Esophagus squamous epithelium (tissue), 4 donors: Measurements from ENCODE around the gene EXD2.
A peak's percentile ranks its signal among the peaks of the same experiment; 100 is the strongest.

Experiments used
- CTCF ChIP-seq, 6 experiments: fragments of 450-650 bp in 4 of 6; fragments of 200-600 bp in 2 of 6; sonication (generic) in 2 of 6; IDR thresholded peaks; one replicate each; pipeline ENCODE4 v1.5.1; 2016 to 2019; ENCODE audit warnings: antibody characterized with exemption in 6 of 6, mild to moderate bottlenecking in 4 of 6, moderate library complexity in 4 of 6
- POLR2A ChIP-seq, 4 donors: fragments of 450-650 bp; IDR thresholded peaks; one replicate each; pipeline ENCODE4 v1.6.1; 2017; ENCODE audit warnings: antibody characterized with exemption in 4 of 4, mild to moderate bottlenecking in 4 of 4, moderate library complexity in 3 of 4

DNA sequence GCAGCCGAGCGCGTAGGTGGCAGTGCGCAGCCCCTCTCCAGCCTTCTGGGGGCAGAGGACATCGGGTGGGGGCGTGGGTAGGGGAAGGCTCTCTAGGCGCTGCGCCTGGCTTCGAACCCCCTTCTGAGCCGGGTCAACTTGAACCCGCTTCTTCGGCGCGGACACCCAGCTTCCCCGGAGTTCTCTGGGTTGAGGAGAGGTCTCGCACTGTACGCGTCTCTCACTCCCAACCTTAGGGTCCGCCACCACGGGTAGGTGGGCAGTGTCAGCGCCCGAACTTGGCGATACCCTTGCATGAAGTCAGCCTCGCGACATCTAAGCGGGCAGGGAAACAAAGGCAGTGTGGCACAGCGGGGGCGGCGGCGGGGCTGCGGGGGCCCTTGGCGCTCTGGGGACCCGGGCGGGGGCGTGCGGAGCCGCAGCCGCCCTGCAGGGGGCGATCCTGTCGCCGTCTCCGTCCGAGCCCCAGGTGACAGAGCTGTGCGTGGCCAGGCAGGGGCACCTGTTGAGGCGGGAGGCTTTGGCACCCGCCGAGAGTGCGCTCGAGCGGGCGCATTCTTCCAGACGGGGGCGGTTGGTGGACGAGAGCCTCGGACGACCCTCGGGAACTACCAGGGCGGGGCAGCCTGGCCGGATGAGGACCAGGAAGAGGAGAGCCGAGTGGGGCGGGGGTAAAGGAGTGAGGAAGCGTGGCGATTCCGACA is 69.7 kb downstream of the EXD2 start:
- peak; percentile 43 to 73 (median 50) for TF ChIP-seq CTCF (IDR thresholded peaks at IDR 0.05)
- no peak for TF ChIP-seq POLR2A (IDR thresholded peaks at IDR 0.05)
